GM19438 (cell line): ENCODE data around the gene G0S2.

Experiments
- ATAC-seq: cut with Tn5 transposase; IDR thresholded peaks from one replicate; pipeline ENCODE4 v1.9.1; 2021; ENCODE audit warnings: low read depth; ENCODE audit not compliant: unreplicated experiment

G0S2 gene, protein sequence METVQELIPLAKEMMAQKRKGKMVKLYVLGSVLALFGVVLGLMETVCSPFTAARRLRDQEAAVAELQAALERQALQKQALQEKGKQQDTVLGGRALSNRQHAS

DNA sequence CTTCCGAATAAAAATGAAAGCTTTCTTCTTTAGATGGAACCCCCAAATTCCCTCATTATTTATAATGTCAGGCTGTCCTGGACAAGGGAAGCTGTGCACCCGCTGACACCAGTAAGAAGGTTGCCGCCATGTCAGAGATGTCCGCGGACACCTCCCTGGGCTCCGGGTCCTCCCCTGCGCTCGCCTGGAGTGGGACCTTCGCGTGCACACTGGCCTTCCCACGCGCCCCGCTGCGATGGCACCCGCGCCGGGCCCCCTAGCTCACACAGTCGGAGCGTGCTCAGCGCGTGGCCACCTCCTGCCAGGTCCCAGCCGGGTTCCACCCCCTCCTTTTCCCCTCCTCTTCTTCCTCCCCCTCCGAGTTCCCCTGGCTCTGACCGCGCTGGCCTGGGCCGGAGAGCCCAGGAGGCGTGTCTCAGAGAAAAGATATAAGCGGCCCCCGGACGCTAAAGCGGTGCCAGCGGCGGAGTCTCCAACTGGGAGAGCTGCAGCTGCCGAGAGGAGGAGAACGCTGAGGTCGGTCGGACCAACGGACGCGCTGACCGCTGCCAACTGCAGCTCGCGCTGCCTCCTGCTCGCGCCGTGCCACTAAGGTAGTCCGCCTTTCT is at the start of gene G0S2:
Gene G0S2 (plus strand): TSS at position 456 of the 608 bp plus-strand sequence. CDS start 273 bp downstream, outside the sequence.
- no peak for ATAC-seq

DNA sequence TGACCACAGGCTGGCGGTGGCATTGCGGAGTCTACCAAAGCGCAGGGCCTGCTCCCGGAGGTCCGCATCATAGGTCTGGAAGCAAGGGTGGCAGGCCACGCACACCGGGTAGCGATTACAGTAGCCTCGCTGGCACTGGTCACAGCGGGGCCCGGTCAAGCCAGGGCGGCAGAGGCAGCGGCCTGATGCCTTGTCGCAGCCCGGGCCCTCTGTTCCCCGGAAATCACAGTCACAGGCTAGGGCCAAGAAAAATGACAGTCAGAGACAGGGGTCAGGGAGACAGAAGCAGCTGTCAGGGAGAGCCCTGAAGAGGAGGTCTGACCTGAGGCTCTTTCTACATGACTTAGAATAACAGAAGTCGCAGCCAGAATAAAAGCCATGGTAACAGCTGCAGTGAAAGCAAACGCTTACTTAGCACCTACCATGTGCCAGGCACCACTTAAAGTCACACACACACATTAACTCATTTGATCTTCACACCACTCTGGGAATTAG is 49.4 kb upstream of the G0S2 start:
- no peak for ATAC-seq

DNA sequence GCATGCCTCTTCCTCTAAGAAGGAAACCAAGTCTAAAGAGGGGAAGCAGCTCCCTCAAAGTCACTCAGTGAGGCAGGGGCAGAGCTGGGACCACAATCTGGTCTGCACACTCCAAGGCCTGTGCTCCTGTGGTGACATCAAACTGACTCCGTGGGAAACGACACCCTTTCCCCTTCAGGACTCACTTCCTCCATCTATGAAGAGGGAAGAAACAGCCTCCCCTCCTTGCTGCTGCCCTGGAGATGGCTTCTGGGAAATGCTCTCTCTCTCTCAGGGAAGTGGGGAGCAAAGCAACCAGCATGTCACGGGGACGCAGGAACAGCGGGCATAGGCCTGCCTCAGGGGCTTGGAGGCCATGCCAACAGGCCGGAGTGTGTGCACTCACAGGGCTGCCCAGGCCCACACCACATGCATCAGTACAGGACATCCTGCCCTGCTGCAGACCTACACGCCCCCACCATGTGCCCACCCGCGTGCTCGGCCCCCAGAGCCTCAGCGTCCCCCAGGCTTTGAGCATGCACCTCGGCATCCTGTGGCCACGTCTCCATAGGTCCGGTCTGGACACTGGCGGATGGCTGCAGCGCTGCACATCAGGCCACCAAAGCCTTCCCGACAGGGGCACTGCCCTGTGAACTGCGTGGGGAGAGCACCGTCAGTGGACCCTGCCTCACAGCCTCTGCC is 48.7 kb upstream of the G0S2 start:
- ATAC-seq = no peak

DNA sequence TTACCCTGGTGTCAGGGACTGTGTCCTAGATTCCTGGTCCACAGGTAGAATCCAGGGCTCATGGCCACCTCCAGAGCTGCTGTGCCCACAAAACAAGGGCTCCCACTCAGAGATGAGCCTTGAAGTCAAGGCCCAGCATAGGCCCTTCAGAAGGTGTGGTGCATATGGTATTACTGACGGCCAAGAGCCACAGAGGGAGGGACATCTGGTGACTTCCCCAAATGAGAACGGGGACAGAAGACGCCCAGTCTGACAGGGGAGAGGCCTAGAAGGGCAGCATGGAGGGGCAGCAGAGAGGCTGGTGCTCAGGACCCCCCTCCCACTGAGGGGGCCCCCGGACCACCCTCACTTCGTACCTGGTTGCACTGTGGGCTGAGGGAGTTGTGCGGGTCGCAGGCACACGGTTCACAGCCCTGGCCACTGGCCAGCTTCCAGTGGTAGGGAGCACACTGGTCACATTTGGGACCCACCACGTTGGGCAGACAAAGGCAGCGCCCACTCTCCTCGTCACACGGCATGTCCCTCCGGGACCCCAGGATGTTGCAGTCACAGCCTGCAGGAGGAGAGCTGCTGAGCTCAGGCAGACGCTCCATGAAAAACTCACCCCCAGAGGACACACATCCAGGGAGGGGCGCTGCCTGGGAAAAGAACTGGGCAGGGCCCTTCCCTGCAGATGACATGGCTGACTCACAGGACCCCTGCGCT is 48.0 kb upstream of the G0S2 start:
- peak; percentile 8 for ATAC-seq

DNA sequence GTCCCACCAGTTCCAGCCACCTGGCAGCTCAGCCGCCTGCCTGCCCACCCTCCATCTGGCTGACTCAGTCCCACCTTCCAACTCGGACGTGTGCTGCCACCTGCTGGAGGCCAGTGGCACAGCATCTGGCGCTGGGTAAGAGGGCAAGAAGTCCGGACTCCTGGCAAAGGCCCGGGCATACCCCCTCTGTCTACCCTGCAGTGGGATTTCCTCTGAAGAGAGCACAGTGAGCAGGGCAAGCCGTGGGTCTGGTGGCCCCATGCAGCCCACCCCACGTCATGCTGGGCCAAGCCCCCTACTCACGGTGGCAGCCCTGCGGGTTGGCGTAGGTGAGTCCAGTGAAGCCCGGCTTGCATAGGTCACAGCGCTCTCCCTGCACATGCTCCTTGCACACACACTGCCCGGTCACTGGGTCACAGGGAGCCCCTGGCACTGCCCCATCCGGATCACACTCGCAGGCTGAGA is 47.4 kb upstream of the G0S2 start:
- ATAC-seq = peak; percentile 78

DNA sequence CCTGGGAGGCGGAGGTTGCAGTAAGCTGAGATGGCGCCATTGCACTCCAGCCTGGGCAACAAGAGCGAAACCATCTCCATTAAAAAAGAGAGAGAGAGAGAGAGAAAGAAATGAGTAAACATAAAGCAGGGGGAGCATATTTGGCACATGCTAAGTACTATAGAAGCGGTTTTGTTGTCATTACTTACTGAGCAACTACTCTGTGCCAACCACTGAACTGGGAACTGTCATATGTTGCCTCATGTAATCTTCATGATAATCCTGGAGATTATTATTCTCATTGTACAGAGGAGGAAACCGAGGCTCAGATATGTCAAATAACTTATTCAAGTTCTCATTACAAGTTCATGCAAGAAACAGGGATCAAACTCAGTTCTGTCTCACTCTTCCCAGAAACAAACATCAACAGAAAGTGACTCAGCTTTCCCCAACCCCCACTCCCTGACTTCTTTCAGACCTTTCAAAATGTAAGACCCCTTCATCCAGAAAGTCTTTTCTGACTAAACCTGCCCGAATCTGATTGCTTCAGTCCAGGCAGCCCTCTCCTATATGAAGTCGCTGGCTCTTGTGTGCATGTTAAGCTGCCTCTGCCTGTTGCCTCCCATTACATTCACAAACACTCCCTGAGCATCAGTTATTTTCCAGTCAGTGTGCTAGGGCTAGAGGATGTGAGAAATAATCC is 46.5 kb upstream of the G0S2 start:
- no peak for ATAC-seq

DNA sequence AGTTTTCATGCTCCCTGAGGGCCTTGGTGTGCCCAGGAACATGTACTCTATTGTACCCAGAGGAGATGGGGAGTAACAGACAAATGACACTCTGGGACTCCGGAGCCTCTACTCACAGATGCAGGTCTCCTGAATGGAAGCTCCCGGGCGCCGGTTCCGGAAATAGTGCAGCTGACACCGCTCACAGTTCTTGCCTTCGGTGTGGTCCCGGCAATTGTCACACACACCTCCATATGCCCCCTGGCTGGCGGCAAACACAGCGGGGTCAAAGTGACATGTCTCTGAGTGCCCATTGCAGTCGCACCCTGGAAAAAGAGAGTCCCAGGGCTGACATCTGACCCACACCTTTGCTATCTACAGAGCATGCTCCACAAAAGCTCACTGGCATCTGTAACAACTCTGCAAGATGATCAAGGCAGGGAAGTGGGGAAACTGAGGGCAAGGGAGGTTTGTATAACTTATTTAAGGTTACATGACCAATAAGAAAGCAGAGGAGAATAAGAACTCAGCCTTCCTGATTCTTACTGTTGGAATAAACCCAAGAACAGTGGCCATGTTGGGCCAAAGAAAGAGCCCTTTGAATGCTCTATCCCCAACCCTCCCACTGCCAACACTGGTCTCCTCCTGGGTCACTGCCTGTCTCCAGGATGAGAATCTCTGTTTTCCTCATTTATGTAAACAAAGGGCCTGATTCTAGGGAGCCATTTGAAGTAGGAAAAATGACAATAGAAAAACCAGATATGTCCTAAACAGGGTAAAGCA is 45.4 kb upstream of the G0S2 start:
- no peak for ATAC-seq

DNA sequence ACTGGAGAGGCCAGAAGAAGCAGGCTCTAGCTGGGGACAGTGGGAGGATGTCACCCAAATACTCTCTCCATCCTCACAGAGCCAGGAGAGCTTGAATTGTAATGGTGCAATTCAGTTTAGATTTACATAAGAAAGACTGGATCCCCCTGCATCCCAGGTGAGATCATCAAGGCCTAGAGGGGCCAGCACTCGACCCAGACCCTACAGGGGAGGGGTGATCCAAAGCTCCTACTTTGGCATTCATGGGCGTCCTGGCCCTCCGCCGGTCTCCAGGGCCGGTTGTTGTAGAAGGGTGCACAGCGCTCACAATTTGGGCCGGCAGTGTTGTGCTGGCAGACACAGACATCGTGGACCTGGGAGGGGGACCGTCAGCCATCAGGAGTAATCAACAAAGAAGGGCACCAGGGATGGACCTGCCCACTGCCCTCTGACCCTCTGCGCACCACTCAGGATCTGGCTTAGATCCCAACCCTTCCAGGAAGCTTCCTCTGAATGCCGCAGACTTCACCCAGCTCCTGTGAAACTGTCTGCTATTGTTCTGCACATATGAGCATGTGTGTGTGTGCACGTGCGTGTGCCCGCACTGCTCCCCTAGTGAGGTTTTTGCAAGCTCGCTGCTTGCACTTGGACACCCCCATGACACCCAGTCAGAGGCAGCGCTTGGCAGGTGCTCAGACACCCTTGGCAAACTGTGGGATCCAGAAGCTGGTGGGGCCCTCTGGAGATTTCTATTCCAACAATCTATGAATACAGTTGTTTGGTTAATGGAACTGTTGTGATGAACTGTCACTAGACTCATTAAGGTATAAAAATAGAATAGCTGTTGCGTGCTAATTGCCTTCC is 44.6 kb upstream of the G0S2 start:
- no peak for ATAC-seq

DNA sequence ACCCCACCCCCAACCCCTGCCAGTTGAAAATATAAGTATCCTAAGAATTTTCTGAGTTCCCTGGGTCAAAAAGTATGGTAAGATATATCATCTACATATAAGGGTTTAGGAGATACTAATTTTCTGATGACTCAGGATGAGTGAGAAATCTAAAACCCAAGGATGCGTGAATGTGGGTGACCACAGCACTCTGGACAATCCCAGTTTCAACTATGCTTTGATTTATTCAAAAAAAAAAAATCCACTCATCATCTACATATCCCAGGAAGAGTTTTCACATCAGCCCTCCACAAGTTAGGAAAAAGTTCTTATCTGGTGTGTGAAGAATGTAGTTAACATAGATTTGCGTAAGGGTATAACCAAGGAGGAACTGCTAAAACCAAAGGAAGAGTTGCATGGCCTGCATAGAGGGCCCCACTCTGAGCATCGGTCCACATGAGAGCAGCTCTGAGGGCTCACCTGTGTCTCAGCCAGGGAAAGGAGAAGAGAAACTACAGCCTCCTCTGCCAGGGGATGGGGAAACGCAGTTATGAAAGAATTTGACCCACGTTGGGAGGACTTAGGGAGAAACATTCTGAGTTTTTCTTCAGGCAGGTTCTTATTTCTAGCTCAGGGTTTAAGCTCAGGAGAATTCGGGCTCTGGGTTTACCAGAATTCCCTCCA is 41.7 kb upstream of the G0S2 start:
- peak; percentile 82 for ATAC-seq

DNA sequence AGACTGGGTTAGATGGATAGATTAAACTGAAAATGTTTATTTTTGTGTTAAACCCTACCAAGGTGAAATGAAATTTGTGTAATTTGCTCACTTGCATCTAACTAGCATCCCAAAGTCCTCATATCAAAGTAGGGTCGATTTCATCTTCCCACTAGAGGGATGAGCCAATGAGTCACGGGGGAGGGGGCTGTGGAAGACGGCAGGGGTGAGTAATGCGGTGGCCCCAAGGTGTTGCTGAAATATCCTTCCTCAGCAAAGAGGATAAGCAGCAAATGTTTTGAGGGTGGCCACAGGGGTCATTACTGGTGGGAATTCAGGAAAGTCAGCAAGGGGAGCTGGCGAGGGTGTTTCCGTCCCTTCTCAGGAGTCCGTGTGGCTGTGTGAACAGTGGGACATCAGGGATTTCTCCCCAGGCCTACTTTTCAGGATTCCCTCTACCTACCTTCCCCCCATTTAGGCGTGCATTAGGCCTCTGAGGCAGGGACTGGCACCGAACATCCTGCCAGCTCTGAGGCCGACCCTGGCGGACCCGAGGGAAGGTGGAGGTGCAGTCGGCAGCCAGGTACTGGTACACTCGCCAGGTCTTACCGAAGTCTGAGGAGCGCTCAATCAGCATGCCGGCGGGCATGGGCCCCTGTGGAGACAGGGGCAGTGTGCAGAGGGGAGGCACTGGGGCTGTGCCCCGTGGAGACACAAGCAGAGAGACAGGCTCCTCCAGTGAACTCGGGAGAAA is 41.0 kb upstream of the G0S2 start:
- no peak for ATAC-seq

DNA sequence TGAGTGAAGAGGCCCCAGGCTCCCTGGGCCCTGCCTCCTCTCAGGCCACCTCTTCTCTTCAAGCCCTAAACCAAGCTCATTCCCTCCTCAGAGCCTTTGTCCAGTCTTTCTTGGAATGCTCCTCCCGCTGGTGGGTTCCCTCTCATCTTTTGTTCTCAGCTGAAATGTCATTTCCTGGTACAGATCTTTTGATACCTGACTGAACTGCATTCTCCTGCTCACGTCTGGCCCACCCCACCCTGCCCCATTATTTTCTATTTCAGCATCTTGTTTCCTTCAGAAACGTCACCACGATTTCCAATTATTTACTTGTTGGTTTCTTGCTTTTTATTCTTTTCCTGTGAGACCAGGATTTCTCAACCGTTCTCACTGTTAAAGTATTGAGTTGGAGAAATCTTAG is 39.4 kb upstream of the G0S2 start:
- no peak for ATAC-seq

DNA sequence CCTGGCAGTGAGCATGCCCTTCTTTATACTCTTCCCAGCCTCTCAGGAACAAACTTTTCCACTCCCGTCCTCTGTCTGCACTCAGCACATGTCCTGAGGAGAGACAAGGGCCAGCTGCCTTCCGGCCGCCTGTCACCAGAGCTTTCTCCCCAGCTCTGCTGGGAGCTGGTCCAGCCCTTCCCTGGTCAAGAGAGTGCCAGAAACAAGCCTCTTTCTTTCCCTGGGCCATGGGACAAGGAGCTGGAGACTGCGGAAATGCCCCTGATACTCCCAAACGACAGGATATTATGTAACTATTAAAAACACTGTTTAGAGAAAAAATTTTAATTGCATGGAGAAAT is 33.4 kb upstream of the G0S2 start:
- ATAC-seq = no peak

DNA sequence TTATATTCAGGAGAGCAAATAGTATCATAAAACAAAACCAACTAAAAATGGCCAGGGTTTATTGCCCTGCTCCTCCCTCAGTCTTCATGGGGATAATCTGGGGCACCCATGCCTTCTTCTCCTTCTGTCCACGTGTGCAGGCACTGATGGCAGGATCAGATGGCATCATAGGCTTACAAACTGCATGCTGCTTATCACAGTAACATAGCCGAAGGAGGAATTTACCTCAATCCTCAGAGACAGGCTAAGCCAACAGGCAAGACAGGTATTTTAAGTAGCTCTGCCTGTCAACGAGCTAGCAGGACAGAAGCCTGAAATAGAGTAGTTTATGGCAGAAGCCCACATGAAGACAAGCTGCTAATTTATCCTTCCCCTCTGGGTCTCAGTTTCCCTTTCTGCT is 32.4 kb upstream of the G0S2 start:
- no peak for ATAC-seq

DNA sequence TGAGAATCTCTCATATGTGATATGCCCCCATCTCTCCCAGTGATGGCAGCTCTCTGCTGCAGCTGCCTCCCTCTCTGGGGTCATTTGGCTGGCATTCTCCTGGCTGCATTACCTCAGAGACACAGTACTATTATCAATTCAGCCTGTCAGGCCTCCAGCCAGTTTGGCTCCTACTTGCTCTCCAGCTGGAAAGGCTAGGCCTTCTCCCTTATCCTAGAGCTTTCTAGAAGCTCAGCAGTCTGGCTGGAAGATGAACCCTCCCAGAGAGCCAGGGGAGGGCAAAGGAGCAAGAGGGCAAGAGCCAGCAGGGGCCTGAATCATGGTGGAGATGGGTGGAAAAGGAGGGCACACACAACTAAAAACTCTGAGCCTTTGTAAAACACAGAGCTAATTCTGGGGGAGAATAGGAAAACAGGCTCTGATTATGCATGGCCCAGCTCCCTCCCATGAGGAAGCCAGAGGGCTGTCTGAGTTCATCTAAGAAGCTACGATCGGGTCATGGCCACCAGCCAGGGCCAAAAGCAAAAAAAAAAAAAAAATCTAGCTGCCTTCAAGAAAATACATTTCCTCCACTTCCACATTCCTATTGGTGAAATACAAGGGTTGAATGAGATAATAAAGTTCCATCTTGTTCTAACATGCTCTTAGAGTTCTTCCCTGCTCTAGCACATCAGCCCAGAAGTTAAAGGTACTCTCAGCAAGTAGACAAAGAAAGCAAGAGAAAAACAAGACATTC is 31.8 kb upstream of the G0S2 start:
- ATAC-seq = no peak

DNA sequence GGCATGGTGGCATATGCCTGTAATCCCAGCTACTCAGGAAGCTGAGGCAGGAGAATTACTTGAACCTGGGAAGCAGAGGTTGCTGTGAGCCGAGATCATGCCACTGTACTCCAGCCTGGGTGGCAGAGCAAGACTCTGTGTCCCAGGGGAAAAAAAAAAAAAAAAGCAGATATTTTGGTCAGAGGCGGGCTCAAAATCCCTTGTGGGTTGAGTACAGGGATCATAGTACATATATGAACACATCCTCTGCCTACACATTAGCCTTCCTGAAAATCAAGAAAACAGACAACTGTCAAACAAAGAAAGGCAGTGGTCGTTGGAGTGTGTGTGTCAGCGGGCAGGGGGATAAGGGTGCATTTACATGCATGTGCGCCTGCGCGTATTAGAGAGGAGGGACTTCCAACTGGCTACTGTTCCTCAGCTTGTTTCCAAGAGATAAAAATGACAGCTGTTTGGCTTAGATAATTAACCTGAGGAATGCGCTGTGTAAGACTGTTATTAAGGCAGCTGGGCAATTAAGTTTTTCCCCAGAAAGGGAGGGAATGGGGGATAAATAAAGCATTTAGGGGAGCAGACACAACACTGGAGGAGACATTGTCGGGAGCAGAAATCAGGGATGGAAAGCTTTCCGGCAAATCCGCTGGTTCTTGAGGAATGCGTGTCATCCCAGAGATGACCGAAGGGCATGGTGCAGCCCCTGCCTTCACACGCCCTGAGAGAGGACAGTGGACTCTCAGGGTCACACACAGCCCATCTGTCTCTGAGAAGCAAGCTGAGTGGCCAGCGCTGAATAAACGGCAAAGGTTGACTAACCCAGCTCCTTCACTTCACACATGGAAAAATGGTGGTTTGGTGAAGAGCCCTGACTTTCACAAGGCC is 29.4 kb upstream of the G0S2 start:
- ATAC-seq = no peak

DNA sequence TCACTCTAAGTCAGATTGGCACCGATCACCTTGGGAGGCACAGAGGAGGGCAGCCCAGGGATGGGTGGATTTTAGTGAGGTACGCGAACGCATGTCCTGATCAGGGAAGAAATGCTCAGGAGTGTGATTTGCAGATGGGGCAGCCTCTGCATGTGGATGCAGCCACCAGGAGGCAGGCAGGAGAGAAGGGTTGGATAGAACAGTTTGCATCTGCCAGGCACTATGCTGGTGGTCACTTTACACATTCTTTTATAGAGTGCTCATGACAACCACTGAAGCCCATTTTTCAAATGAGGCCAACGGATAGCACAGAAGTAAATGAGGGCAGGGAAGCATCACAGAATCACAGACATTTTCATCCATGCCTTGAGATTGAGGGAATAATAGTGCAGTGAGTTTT is 28.7 kb upstream of the G0S2 start:
- no peak for ATAC-seq

DNA sequence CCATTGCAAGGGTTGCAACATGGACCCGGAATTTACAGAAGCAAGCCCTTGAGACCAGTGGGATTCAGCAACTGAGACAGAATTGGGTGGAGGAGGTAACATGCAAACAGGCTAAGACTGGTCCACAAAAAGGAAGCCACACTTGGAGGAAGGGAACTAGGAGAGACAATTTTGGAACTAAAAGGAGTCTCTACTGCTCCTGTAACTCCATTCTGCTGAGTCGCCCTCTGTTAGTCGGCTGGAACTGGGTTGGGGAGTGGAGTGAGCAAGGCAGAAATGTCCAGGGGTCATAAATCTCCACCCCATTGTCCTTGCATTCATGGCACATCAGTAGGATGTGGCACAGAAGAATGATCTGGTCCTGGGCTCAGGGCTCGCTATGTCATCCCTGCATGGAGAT is 28.1 kb upstream of the G0S2 start:
- no peak for ATAC-seq
